ENCODE data around the gene MRPL52. TPM values are rescaled to one million over a fixed set of nuclear protein-coding genes. Genes with fewer than 3 reads are reported as not detected.

Gene MRPL52
- total and polyA plus RNA-seq, 2 of the 13 experiments (the other 11 are each of a cell fraction or from before 2014, with no cell fraction given): 118 to 329 TPM

DNA sequence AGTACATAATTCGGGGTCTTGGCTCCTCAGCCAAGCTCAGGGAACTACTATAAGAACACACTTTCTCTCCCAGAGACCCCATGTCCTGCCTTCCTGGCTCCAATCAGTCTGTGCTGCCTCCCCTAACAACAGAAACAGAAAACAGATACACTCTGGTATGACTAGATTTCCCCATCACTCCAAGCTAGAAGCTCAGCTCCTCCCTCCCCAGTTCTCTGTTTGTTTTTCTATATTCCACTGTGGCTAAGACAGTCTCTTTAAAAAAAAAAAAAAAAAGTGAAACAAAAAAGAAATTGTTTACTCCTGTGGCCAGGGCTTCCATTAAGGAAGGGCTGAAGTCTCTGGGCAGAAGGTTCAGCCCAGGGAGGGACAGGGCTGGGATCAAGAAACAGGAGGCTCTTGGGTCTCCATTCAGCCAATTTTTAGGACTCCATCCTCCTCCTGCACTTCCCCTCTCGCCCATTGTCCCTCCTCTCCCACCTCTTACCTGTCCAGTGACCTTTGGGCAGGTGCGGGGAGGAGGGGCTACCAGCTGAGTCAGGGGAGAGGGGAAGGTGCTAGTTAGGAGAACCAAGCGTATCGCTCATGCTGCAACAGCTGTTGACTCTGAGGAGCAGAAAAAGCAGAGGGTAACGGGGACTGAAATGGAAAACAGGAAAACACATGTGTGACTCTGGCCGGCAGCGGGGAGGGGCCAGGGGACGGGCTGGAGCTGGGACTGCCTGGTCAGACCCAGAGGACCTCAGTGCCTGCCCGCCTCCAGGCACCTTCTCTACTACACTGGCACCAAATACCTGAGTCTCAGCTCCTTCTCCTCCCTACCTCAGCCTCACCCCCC lies 10.3 kb upstream of the MRPL52 start:
- H3K9ac ChIP-seq (ENCODE audit: insufficient read depth, low read depth, low read length): peak overlapping the region; percentile 18
- H3K4me3 ChIP-seq (replicated peaks in 1 of 3; ENCODE audit: insufficient read depth in 1 of 3, low read depth in 2 of 3, low read length in 3 of 3): peak overlapping the region; percentile 38 to 69 (median 49)
- intact Hi-C loops (cut with micrococcal nuclease; ENCODE audit: unreplicated experiment): loop anchor here (1.0 to 5.0 kb wide), 2 partner anchors 42 to 247 kb away; no protein-coding TSS in a partner anchor
- peak overlapping the region; percentile 32 for H2AFZ ChIP-seq (ENCODE audit: low read length)
- DNase-seq (ENCODE audit: low spot score) (peak; percentile 82), FAIRE-seq (no peak), ATAC-seq (peak; percentile 57)
- ChIA-PET POLR2A (interaction anchor here (0.5 to 3.5 kb wide), 24 partner anchors 8 to 575 kb away, joined by 3 to 29 read pairs (median 3); partner anchors contain the start of genes ABHD4, ACIN1, C14orf119 and MRPL52), CTCF (ENCODE audit: low intra/inter-chr PET ratio, low total read pairs) (interaction anchor here (1.1 to 6.1 kb wide), 3 partner anchors 34 to 262 kb away, joined by 3 to 141 read pairs (median 8); no protein-coding TSS in a partner anchor)
- H3K4me2 ChIP-seq (ENCODE audit: low read depth, low read length): peak overlapping the region; percentile 89
- no peaks in the 10 kb centered on the region for H4K20me1 ChIP-seq (ENCODE audit: insufficient read depth, low read length)
- no peaks in the 10 kb centered on the region for H3K36me3 ChIP-seq (replicated peaks in 1 of 2; ENCODE audit: control insufficient read depth in 1 of 2, insufficient read depth in 2 of 2, low read length in 2 of 2)
- H3K4me1 ChIP-seq (ENCODE audit: insufficient read depth, low read length): peaks cover 76% of the 10 kb centered on the region
- H3K79me2 ChIP-seq (ENCODE audit: insufficient read depth, low read length): no peaks in the 10 kb centered on the region
- H3K27ac ChIP-seq (ENCODE audit: extremely low read length, insufficient read depth, low read length): no peak overlapping the region
- no TSS peak for BruUV-seq (replicated peaks)
- peaks cover 0 to 3% of the 10 kb centered on the region in 2 experiments; a peak in 1 of 5 replicates for H3K27me3 ChIP-seq (ENCODE audit: control insufficient read depth in 1 of 2, insufficient read depth in 2 of 2, low read length in 2 of 2)
- WGBS (ENCODE audit: low lambda C conversion rate): 2% methylated on average over 10 of the region's 10 CpGs
- in situ Hi-C loops (cut with HindIII; ENCODE audit: extremely low pct_ligation_motif_present, low pct_unique_long_range_greater_than_20kb): no loop called here
- H3K9me3 ChIP-seq (ENCODE audit: low read length): no peaks in the 10 kb centered on the region
- TF ChIP-seq MLX (CRISPR knock-in tag; IDR thresholded peaks at IDR 0.05) (no peak), POLR2A (IDR thresholded peaks at IDR 0.05; ENCODE audit: insufficient read depth in 1 of 2, low read depth in 2 of 2, low read length in 2 of 2) (no peak), RFXAP (CRISPR knock-in tag; IDR thresholded peaks at IDR 0.05; ENCODE audit: borderline replicate concordance) (no peak), ZFP37 (CRISPR knock-in tag; IDR thresholded peaks at IDR 0.05; ENCODE audit: borderline replicate concordance) (no peak), ZNF44 (CRISPR knock-in tag; IDR thresholded peaks at IDR 0.05) (no peak), ZNF513 (CRISPR knock-in tag; conservative IDR thresholded peaks at IDR 0.05) (no peak), ZNF646 (CRISPR knock-in tag; IDR thresholded peaks at IDR 0.05) (no peak), ZNF546 (CRISPR knock-in tag; conservative IDR thresholded peaks at IDR 0.05) (0 out of 2 replicates have a peak, but pooled peaks have one; percentile 5), KDM4B (CRISPR knock-in tag; IDR thresholded peaks at IDR 0.05) (no peak)
- TF ChIP-seq, protein P1, sequence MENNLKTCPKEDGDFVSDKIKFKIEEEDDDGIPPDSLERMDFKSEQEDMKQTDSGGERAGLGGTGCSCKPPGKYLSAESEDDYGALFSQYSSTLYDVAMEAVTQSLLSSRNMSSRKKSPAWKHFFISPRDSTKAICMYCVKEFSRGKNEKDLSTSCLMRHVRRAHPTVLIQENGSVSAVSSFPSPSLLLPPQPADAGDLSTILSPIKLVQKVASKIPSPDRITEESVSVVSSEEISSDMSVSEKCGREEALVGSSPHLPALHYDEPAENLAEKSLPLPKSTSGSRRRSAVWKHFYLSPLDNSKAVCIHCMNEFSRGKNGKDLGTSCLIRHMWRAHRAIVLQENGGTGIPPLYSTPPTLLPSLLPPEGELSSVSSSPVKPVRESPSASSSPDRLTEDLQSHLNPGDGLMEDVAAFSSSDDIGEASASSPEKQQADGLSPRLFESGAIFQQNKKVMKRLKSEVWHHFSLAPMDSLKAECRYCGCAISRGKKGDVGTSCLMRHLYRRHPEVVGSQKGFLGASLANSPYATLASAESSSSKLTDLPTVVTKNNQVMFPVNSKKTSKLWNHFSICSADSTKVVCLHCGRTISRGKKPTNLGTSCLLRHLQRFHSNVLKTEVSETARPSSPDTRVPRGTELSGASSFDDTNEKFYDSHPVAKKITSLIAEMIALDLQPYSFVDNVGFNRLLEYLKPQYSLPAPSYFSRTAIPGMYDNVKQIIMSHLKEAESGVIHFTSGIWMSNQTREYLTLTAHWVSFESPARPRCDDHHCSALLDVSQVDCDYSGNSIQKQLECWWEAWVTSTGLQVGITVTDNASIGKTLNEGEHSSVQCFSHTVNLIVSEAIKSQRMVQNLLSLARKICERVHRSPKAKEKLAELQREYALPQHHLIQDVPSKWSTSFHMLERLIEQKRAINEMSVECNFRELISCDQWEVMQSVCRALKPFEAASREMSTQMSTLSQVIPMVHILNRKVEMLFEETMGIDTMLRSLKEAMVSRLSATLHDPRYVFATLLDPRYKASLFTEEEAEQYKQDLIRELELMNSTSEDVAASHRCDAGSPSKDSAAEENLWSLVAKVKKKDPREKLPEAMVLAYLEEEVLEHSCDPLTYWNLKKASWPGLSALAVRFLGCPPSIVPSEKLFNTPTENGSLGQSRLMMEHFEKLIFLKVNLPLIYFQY (CRISPR knock-in tag; IDR thresholded peaks at IDR 0.05; ENCODE audit: borderline replicate concordance): peak; percentile 49; the same call in 1 of the 2 replicates

Measured in HepG2 (cell line).